OCI-LY1 (cell line): Measurements from ENCODE around the gene HDGFL3.

Experiments
- H2AFZ ChIP-seq: fragments of 200-600 bp; sonication (generic), shearing (Covaris generic); 2 replicates; pipeline ENCODE4 v1.6.0; 2014; ENCODE audit warnings: antibody characterized with exemption, mild to moderate bottlenecking, low read length
- H3F3A ChIP-seq: fragments of 200-600 bp; sonication (generic), shearing (Covaris generic); 2 replicates; pipeline ENCODE4 v1.6.0; 2014; ENCODE audit warnings: mild to moderate bottlenecking, antibody characterized with exemption, low read length, moderate library complexity; ENCODE audit not compliant: insufficient read depth
- H3K27ac ChIP-seq: fragments of 200-600 bp; sonication (generic); 2 replicates; pipeline ENCODE4 v1.5.1; 2014; ENCODE audit warnings: low read length, mixed run types, mild to moderate bottlenecking, low read depth; ENCODE audit not compliant: poor library complexity, severe bottlenecking
- H3K27me3 ChIP-seq: fragments of 200-600 bp; sonication (generic); 2 replicates; pipeline ENCODE4 v1.6.0; 2014; ENCODE audit warnings: antibody characterized with exemption, mild to moderate bottlenecking, low read length, moderate library complexity; ENCODE audit not compliant: insufficient read depth
- H3K36me3 ChIP-seq: fragments of 200-600 bp; sonication (generic); 2 replicates; pipeline ENCODE4 v1.6.1; 2014; ENCODE audit warnings: mild to moderate bottlenecking, antibody characterized with exemption, low read length, moderate library complexity, mixed read lengths; ENCODE audit not compliant: insufficient read depth
- H3K4me1 ChIP-seq: fragments of 200-600 bp; sonication (generic); 2 replicates; pipeline ENCODE4 v1.5.1; 2014; ENCODE audit warnings: mild to moderate bottlenecking, low read length, moderate library complexity; ENCODE audit not compliant: insufficient read depth, severe bottlenecking
- H3K4me2 ChIP-seq: fragments of 200-600 bp; sonication (generic), shearing (Covaris generic); 2 replicates; pipeline ENCODE4 v1.6.1; 2014; ENCODE audit warnings: low read length
- H3K4me3 ChIP-seq: fragments of 200-600 bp; sonication (generic); 2 replicates; pipeline ENCODE4 v1.5.1; 2014; ENCODE audit warnings: low read length, low read depth, mild to moderate bottlenecking, mixed read lengths; ENCODE audit not compliant: poor library complexity, severe bottlenecking
- H3K79me2 ChIP-seq: fragments of 200-600 bp; shearing (Covaris generic); 2 replicates; pipeline ENCODE4 v1.6.1; 2016; ENCODE audit warnings: mixed run types, low read length, mixed read lengths; ENCODE audit not compliant: insufficient read depth
- H3K9ac ChIP-seq: fragments of 200-600 bp; sonication (generic), shearing (Covaris generic); 2 replicates; pipeline ENCODE4 v1.6.1; 2014; ENCODE audit warnings: mild to moderate bottlenecking, low read length, mixed read lengths
- H3K9me2 ChIP-seq: fragments of 200-600 bp; sonication (generic), shearing (Covaris generic); 2 replicates; pipeline ENCODE4 v1.6.1; 2014; ENCODE audit warnings: low read depth, mild to moderate bottlenecking, low read length, mixed read lengths
- H3K9me3 ChIP-seq: fragments of 200-600 bp; shearing (Covaris generic); 2 replicates; pipeline ENCODE4 v1.6.1; 2014; ENCODE audit warnings: low read length, mixed read lengths
- H4K20me1 ChIP-seq: fragments of 200-600 bp; sonication (generic), shearing (Covaris generic); 2 replicates; pipeline ENCODE4 v1.6.0; 2016; ENCODE audit warnings: mild to moderate bottlenecking, low read length; ENCODE audit not compliant: insufficient read depth
- EZH2 ChIP-seq: fragments of 200-600 bp; sonication (generic), shearing (Covaris generic); IDR thresholded peaks from 2 replicates; pipeline ENCODE4 v1.8.0; 2017; ENCODE audit warnings: borderline replicate concordance, mixed run types, mild to moderate bottlenecking, antibody characterized with exemption, low read length, moderate library complexity, mixed read lengths
- TF ChIP-seq, protein P1 (sequence below): fragments of 200-600 bp; sonication (generic), shearing (Covaris generic); IDR thresholded peaks from 2 replicates; pipeline ENCODE4 v1.5.1; 2017; ENCODE audit warnings: mild to moderate bottlenecking, antibody characterized with exemption, low read length, moderate library complexity, mixed read lengths

Gene HDGFL3

GRCh38 chr15:83102346-83102745 lies 105.3 kb downstream of the HDGFL3 start:
- TF ChIP-seq, protein P1, sequence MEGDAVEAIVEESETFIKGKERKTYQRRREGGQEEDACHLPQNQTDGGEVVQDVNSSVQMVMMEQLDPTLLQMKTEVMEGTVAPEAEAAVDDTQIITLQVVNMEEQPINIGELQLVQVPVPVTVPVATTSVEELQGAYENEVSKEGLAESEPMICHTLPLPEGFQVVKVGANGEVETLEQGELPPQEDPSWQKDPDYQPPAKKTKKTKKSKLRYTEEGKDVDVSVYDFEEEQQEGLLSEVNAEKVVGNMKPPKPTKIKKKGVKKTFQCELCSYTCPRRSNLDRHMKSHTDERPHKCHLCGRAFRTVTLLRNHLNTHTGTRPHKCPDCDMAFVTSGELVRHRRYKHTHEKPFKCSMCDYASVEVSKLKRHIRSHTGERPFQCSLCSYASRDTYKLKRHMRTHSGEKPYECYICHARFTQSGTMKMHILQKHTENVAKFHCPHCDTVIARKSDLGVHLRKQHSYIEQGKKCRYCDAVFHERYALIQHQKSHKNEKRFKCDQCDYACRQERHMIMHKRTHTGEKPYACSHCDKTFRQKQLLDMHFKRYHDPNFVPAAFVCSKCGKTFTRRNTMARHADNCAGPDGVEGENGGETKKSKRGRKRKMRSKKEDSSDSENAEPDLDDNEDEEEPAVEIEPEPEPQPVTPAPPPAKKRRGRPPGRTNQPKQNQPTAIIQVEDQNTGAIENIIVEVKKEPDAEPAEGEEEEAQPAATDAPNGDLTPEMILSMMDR: no peak
- no peak for TF ChIP-seq EZH2
- H4K20me1 ChIP-seq: no peaks in the 10 kb centered on the region
- H3K9me3 ChIP-seq: no peaks in the 10 kb centered on the region

DNA sequence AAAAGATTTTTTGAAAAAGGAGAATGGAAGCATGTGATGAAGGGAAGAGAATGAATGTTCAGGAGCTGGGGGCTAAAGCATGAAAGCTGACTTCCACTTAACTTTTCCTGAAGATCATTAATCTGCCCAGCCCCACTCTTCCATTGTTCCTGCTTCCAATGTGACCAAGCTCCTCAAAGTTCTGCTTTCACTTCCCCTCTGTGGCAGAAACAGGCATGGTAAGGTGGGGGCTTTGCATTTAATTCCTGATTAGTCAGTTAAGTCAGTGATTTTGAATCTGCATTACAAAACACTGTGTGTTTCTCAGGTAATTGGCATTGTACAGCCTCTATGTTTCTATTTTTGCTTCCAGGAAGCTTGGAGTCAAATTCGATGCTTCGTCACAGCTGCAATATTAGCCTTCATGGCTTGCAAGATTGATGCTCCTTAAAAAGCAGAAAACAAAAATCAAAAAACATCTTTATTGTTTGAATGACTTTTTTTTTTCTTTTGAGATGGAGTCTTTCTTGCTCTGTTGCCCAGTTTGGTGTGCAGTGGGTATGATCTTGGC lies 107.5 kb downstream of the HDGFL3 start:
- Histone ChIP-seq H3K9ac (no peak overlapping the region), H3K4me2 (no peak overlapping the region), H2AFZ (no peak overlapping the region), H3K9me3 (no peaks in the 10 kb centered on the region), H3K27me3 (no peaks in the 10 kb centered on the region), H3K4me1 (no peaks in the 10 kb centered on the region), H4K20me1 (no peaks in the 10 kb centered on the region), H3F3A (no peaks in the 10 kb centered on the region), H3K27ac (no peak overlapping the region), H3K4me3 (no peak overlapping the region), H3K36me3 (no peaks in the 10 kb centered on the region), H3K9me2 (no peaks in the 10 kb centered on the region), H3K79me2 (no peaks in the 10 kb centered on the region)
- TF ChIP-seq, protein P1: no peak
- TF ChIP-seq EZH2: no peak

More at GRCh38 chr15:83102346-83102745, 105.3 kb downstream of the HDGFL3 start:
- Histone ChIP-seq H3K27me3 (no peaks in the 10 kb centered on the region), H3K27ac (no peak overlapping the region), H3K9ac (no peak overlapping the region), H3F3A (no peaks in the 10 kb centered on the region), H3K4me2 (no peak overlapping the region), H3K36me3 (no peaks in the 10 kb centered on the region), H3K79me2 (no peaks in the 10 kb centered on the region), H3K9me2 (no peaks in the 10 kb centered on the region), H2AFZ (no peak overlapping the region), H3K4me1 (no peaks in the 10 kb centered on the region), H3K4me3 (no peak overlapping the region)

DNA sequence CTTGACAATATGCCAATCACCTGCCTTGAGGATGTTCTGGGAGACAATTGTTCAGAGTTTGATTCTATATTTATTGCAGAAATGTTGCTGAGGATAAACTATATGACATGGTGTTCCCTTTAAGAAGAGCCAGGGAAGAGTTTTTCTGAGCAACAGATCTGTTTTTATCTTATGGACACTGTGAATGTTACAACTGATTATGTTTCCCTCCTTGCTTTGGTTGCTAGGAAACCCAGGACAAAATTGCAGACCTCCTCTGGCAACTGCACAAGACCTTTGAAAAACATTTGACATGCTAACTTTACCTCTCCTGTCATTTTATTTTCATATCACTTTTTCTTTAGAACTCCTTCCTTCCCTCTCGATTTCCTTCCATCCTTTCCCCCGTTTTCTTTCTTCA lies 108.3 kb downstream of the HDGFL3 start:
- Histone ChIP-seq H3K27me3 (no peaks in the 10 kb centered on the region), H3F3A (no peaks in the 10 kb centered on the region), H3K36me3 (no peaks in the 10 kb centered on the region), H3K4me2 (no peak overlapping the region), H3K4me3 (no peak overlapping the region), H3K9ac (no peak overlapping the region), H3K79me2 (no peaks in the 10 kb centered on the region), H4K20me1 (no peaks in the 10 kb centered on the region), H3K9me3 (no peaks in the 10 kb centered on the region), H3K9me2 (no peaks in the 10 kb centered on the region), H3K4me1 (no peaks in the 10 kb centered on the region), H2AFZ (no peak overlapping the region), H3K27ac (no peak overlapping the region)
- TF ChIP-seq, protein P1: no peak
- TF ChIP-seq EZH2: no peak
